NCI-H526 (cell line): ENCODE data around the gene ACSM5.
"Not testable (repeated sequence)": the region's sequence is repeated elsewhere in the genome, so short reads cannot be mapped to it uniquely, and the experiment has no call there.

Source experiments
- DNase-seq, 2 experiments: peaks; one replicate each; lab custom pipeline; 2025; lab: John Stamatoyannopoulos, UW

Gene ACSM5

DNA sequence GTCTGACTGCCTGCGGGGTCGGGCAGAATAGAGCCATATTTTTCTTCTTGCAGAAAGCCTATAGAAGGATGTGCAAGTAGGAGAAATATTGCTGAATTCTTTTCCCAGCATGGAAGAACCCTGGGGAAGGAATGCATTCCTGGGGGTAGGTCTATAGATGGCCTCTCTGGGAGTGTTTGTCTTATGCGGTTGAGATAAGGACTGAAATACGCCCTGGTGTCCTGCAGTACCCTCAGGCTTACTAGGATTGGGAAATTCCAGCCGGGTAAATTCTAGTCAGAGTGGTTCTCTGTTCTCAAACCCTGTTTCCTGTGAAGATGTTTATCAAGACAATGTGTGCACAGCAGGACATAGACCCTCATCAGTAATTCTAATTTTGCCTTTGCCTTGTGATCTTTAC lies 44.3 kb downstream of the ACSM5 start:
- DNase-seq, result not testable (repeated sequence)

GRCh38 chr16:20459227-20459626 lies 49.9 kb downstream of the ACSM5 start:
- DNase-seq, result not testable (repeated sequence)

DNA sequence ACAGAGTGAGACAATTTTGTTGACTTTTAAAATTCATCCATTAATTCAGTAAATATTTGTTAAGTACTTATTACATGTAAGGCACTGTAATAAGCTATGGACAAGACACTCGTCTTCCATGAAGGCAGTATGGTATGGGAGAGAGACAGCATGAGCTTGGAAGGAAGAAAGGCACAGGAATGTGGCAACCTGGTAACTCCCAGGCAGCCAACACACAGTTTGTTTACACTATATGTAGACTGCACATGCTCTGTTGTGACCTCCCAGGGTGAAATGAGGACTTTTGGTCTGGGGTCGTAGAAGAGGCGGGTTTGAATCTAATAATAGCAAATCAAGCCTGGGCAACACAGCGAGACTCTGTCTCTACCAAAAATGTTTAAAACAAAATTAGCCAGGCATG lies 51.0 kb downstream of the ACSM5 start:
- DNase-seq, result not testable (repeated sequence)

- not testable (repeated sequence) for DNase-seq
These were observed 59.6 kb downstream of the ACSM5 start for GRCh38 chr16:20468954-20469353.

- DNase-seq, result not testable (repeated sequence)
These were observed 60.6 kb downstream of the ACSM5 start for GRCh38 chr16:20469930-20470329.

DNA sequence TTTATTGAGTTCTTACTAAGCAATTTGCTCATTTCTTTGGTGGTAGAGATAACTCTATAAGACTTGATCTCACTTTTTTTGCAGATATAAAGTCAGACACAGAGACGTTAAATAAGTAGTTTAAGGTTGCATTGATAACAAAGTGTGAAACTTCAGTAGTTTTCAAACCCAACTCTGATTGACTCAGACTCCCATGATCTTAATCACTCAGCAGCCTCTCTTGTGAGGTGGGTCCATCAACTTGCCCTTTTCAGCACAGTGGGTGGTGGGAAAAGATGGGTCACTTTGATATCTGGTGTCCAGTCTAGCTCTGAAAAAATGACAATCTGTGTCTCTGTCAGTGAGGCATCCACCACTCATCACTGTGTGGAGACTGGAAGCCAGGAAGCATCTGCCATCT lies 61.4 kb downstream of the ACSM5 start:
- DNase-seq, result not testable (repeated sequence)

DNA sequence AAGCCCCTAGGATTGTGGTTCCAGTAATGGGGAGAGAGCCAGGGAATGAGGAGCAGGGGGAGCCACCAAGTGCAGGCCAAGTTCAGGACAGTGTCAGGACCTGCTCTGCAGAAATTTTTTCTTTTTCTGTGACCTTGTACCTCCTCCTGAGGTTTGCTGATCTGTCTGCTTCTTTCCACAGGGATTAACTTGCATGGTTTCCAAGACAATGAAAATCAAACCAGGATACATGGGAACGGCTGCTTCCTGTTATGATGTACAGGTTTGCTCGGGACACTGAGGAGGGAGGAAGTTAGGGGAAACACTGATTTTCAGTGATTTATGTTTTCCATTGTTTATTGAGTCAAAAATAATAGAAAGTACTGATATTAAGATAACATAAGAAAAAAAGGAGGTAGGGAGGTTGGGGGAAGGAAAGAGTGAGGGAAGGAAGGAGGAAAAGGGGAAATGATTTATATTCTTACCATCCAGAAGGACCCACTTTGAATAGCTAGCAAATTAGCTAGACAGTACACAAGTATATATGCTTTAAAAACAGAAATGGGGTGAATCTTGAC lies 67.9 kb downstream of the ACSM5 start:
- not testable (repeated sequence) for DNase-seq

DNA sequence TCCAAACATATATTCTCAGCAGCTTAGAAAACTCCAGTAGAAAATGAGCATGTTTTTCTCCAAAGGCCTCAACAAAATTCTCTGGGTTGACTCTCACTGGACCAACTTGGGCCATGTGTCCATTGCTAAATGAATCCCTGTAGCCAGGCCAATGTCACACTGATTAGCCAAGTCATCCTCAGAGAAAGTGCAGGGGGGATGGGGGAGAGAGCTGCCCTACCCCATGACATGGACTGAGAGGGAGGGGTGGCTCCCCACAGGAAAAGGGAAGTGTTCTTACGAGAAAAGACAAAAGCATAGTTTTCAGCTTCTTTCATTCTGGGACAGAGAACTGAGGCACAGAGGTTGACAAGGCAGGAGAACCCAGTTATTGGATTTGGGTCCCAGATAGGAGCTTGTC lies 74.7 kb downstream of the ACSM5 start:
- not testable (repeated sequence) for DNase-seq

GRCh38 chr16:20484726-20485125 lies 75.4 kb downstream of the ACSM5 start:
- DNase-seq, result no peak

DNA sequence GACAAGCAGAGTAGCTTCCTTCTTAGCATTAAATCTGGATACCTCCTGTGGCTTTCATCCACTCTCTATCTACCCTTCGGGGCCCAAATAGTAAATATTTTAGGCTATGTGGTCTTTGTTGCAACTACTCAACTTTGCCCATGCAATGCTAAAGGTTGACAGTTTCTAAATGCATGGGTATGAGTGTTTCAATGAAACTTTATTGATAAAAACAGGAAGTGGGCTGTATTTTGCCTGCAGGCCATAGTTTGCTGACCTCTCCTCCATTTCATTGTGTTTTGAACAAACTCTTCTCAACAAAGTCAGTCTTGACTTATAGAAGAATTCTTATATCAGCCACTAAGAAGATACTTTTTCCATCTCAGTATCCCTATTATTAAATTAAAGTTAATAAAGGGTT lies 76.1 kb downstream of the ACSM5 start:
- DNase-seq, result no peak
